ENCODE data around the gene SH3D21.

Gene SH3D21

GRCh38 chr1:36286802-36287201, 19.4 kb upstream of the SH3D21 start (continued):
- TF ChIP-seq ZNF513 (tag by site-specific recombination; IDR thresholded peaks at IDR 0.05) = no peak
- no peak for TF ChIP-seq ZNF132 (tag by site-specific recombination; IDR thresholded peaks at IDR 0.05; ENCODE audit: borderline replicate concordance)
- TF ChIP-seq ZNF558 (tag by site-specific recombination; IDR thresholded peaks at IDR 0.05) = no peak

GRCh38 chr1:36287595-36287994, 18.6 kb upstream of the SH3D21 start:
- no peak overlapping the region for H3K27ac ChIP-seq (ENCODE audit: extremely low read depth, low read depth, low read length)
- no peak overlapping the region for H3K4me3 ChIP-seq (ENCODE audit: low read depth, low read length)
- POLR2A ChIA-PET = no interaction called here
- CTCF ChIA-PET = interaction anchor here (0.5 to 5.6 kb wide), 8 partner anchors 10 to 154 kb away, joined by 3 to 74 read pairs (median 6); partner anchors contain the start of gene TRAPPC3
- peaks cover 49 to 97% of the 10 kb centered on the region in 2 experiments for H3K36me3 ChIP-seq (ENCODE audit: control insufficient read depth in 2 of 2, insufficient read depth in 1 of 2, low read length in 2 of 2)
- H3K9me3 ChIP-seq (ENCODE audit: control insufficient read depth, insufficient read depth, low read depth, low read length) = no peaks in the 10 kb centered on the region
- TF ChIP-seq ZBTB17 (tag by site-specific recombination; IDR thresholded peaks at IDR 0.05) (no peak), ZNF155 (tag by site-specific recombination; IDR thresholded peaks at IDR 0.05) (no peak), ZNF157 (tag by site-specific recombination; IDR thresholded peaks at IDR 0.05) (no peak), ZNF112 (tag by site-specific recombination; IDR thresholded peaks at IDR 0.05) (no peak), ZNF146 (tag by site-specific recombination; IDR thresholded peaks at IDR 0.05) (no peak), ZNF239 (tag by site-specific recombination; IDR thresholded peaks at IDR 0.05) (no peak), ELK4 (IDR thresholded peaks at IDR 0.05; ENCODE audit: borderline replicate concordance, low read depth, low read length) (no peak), TCF7L2 (IDR thresholded peaks at IDR 0.05; ENCODE audit: borderline replicate concordance, low read depth, low read length) (no peak), ZNF175 (tag by site-specific recombination; IDR thresholded peaks at IDR 0.05) (no peak), ZNF707 (tag by site-specific recombination; IDR thresholded peaks at IDR 0.05) (no peak)
- no peaks in the 10 kb centered on the region for H3K4me1 ChIP-seq (ENCODE audit: control insufficient read depth, insufficient read depth, low read length)

- Histone ChIP-seq H3K4me3 (ENCODE audit: low read depth, low read length) (no peak overlapping the region), H3K9me3 (ENCODE audit: control insufficient read depth, insufficient read depth, low read depth, low read length) (no peaks in the 10 kb centered on the region), H3K36me3 (ENCODE audit: control insufficient read depth in 2 of 2, insufficient read depth in 1 of 2, low read length in 2 of 2) (peaks cover 68 to 94% of the 10 kb centered on the region in 2 experiments), H3K27ac (ENCODE audit: extremely low read depth, low read depth, low read length) (no peak overlapping the region), H3K4me1 (ENCODE audit: control insufficient read depth, insufficient read depth, low read length) (no peaks in the 10 kb centered on the region)
- ChIA-PET CTCF (interaction anchor here (0.6 to 1.3 kb wide), 3 partner anchors 10 to 195 kb away, joined by 3 to 6 read pairs (median 4); no protein-coding TSS in a partner anchor), POLR2A (interaction anchor here (0.7 to 1.3 kb wide), 2 partner anchors 11 to 123 kb away, joined by 3 to 4 read pairs; no protein-coding TSS in a partner anchor)
- TF ChIP-seq ZNF555 (tag by site-specific recombination; conservative IDR thresholded peaks at IDR 0.05) = no peak
- no peak for TF ChIP-seq ZNF184 (tag by site-specific recombination; IDR thresholded peaks at IDR 0.05)
- no peak for TF ChIP-seq KLF1 (tag by site-specific recombination; IDR thresholded peaks at IDR 0.05)
- peak; percentile 90 for TF ChIP-seq ZNF366 (tag by site-specific recombination; conservative IDR thresholded peaks at IDR 0.05)
- peak; percentile 98 for TF ChIP-seq PRDM1 (tag by site-specific recombination; IDR thresholded peaks at IDR 0.05)
- no peak for TF ChIP-seq ZNF596 (tag by site-specific recombination; IDR thresholded peaks at IDR 0.05)
- TF ChIP-seq OSR2 (tag by site-specific recombination; IDR thresholded peaks at IDR 0.05) = no peak
Observed at GRCh38 chr1:36295390-36295789, 10.8 kb upstream of the SH3D21 start.

All from HEK293 (cell line).